HG03025 (cell line): ENCODE data around the gene LTF.
"Not testable (repeated sequence)": the region's sequence is repeated elsewhere in the genome, so short reads cannot be mapped to it uniquely, and the experiment has no call there.

ENCODE experiments used
- ATAC-seq: cut with Tn5 transposase; IDR thresholded peaks from one replicate; pipeline ENCODE4 v1.9.1; 2021; ENCODE audit warnings: mild to moderate bottlenecking, moderate library complexity; ENCODE audit not compliant: unreplicated experiment, low FRiP score

Gene LTF

DNA sequence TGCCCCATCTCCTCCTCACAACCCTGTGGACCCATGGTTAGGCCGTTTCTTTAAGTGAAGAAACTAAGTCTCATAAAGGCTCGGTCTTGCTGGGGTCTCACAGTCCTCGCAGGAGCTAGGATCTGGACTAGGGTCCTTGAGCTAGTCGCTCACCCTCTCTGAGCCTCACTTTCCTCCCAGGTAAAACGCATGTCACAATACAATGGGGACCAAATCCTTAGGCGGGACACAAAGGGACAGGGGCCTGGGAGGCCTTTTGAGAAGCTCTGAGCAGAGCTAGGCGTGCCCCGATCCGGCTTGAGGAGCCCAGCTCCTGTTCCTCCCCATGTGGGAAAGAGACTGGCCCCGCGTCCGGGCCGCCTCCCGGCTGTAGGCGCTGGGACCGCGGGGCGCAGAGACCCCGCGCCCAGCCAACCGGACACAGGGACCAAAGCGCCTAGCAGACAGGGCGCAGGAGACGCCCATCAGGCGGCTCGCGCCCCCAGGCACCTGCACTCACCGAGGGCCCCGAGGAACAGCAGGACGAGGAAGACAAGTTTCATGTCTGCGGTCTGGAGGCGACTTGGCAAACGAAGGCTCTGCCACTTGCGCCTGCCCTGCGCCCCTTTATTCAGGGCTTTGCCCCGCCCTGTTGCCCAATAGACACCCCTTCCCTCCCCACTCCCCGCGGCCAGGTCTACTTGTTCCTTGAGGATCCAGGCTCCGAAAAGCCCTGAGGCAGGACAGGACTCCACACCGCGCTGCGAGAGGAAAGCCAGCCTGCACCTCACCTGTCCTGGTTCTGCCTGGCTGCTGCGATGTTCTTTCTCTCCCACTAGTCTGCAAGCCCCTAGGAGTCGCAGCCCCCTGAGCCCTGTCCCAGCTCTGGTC is at the start of gene LTF:
Gene LTF (minus strand): TSS at position 580 of the 870 bp plus-strand sequence. CDS start 38 bp downstream, at position 542.
- ATAC-seq, result no peak

DNA sequence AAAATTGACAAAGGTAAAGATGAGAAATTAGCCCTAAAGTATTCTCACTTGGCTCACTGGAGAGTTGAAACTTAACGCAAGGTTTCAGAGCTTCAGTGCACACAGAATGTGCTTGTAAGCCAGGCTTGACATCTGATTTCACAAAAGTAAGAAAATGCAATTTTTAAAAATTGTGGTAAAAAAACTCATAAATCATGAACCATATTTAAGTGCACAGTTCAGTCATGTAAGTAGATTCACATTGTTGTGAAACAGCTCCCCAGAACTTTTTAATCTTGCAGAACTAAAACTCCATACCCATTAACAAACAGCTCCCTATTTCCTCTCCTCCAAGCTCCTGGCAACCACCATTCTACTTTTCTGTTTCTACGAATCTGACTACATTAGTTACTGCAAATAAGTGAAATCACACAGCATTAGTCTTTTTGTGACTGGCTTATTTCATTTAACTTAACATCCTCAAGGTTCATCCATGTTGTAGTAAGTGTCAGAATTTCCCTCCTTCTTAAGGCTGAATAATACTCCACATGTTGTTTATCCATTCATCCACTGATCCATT is 47.6 kb upstream of the LTF start:
- no peak for ATAC-seq

DNA sequence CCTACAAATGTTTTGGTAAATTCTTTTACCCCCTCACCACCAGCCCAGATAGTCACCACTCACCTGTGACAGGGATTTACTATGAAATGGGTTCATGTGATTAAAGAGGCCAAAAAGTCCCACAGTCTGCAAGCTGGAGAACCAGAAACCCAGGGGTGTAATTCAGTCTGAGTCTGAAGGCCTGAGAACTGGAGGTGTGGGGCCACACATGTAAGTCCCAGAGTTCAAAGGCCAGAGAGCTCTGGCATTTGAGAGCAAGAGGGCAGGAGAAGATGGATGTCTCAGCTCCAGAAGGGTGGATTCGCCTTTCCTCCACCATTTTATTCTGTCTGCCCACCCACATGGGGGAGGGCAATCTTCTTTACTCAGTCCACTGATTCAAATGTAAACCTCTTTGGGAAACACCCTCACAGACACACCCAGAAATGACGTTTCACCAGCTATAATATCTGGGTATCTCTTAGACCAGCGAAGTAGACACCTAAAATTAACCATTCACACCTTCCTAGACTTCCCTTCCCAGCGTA is 45.0 kb upstream of the LTF start:
- no peak for ATAC-seq

DNA sequence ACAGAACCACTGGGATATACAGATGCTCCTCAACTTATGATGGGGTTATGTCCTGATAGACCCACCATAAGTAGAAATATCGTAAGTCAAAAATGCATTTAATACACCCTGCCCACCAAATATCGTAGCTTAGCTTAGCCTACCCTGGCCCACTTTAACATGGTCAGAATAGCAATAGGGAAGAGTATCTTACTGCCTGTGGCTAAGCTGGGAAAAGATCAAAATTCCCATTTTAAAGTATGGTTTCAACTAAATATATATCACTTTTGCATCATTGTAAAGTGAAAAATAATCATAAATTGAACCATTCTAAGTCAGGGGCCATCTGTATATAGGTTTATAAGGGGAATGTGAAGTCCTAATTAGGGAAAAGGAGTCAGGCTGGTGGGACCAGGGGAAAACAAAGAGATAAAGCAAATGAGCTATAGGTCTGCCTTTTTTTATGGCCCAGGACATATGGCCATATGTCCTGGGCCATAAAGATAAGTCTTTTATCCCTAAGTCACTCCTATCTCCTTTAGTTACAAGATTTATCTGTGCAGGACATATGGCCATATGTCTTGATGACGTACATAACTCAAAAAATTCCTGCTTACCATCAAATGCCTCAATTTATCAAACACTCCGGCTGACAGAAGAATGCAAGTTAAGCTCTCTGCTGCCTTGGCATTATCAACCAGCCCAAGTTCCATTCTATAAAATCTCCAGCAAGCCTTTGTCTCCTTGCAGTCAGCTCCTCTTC is 44.3 kb upstream of the LTF start:
- ATAC-seq, result no peak

DNA sequence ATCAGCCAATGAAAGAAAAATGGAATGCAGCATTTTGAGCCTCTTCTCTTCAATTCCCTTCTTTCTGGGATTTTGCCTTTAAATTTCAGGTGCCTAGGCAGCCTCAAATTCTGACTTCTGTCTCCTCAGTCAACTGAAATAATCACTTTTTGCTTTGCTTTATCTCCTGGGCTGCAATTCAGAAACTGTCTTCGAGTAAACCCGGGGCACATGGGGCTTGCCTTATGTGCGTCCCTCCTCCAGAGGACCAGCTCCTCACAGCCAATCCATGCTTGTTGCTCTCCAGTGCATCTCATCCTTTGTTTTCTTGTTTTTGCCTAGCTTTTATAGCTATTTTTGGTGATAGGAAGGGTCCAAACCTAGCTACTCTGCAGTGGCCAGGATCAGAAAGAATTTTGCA is 41.8 kb upstream of the LTF start:
- no peak for ATAC-seq

DNA sequence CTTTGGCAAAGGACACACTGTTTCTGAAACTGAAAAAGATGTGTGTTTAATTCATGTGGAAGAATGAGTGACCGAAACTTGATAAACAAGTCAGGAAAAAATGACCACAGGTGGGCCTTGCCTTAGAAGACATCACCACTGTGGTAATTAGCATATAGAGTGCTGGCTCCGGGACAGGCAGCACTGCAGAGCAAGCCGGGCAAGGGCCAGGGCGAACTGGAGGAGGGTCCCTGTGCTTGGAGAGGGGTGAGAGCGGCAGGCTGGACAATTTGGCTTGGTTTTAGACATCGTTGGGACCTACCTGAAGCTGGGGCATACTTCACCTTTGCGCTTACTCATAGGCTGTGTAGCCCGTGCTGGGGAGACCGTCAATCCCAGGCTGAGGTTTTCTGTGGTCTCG is 41.2 kb upstream of the LTF start:
- no peak for ATAC-seq

DNA sequence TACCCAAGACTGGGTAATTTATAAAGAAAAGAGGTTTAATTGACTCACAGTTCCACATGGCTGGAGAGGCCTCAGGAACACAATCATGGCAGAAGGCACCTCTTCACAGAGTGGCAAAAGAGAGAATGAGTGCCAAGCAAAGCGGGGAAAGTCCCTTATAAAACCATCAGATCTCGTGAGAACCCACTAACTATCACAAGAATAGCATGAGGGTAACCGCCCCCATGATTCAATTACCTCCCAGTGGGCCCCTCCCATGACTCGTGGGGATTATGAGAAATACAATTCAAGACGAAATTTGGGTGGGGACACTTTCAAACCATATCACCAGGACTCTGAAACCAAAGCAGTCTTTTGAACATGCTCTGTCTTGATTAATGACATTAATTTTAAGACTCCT is 40.1 kb upstream of the LTF start:
- no peak for ATAC-seq

DNA sequence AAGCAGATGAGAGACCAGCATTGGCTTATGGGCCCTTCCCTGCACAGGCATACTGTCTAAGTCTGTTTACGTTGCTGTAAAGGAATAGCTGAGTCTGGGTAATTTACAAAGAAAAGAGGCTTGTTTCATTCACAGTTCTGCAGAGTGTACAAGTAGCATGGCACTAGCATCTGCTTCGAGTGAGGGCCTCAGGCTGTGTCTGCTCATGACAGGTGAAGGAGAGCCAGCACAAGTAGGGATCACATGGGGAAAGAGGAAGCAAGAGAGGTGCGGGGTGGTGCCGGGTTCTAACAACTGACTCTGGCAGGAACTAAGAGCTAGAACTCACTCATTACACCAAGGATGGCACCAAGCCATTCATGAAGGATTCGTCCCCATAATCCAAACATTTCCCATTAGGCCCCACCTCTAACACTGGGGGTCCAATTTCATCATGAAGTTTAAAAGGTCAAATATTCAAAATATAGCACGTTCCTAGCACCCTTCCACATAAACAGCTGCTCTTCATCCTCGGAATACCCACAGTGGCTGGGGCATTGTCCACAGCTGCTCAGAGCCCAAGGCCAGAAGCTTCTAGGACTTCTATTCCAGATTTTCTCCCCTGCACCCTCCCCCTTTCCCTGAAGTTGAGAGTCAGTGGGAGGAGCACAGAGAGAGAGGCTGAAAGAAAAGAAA is 38.6 kb upstream of the LTF start:
- ATAC-seq, result no peak

DNA sequence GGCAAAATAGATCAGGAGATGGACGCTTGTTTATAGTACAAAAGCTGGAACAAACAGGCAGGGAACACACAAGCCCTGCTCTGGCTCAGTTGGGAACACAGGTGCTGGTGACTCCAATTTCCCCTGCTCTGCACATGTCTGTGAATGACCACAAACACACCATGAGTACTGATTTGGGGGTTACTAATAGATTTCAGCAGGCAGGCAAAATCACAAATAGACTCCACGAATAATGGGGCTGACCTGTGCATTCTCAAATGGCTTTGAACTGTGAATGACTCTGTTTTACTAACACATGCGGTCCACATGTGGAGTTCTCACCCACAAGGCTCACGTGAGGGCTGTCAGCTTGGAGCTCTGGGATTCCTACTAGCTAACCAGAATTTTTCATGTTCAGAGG is 37.0 kb upstream of the LTF start:
- ATAC-seq, result no peak

DNA sequence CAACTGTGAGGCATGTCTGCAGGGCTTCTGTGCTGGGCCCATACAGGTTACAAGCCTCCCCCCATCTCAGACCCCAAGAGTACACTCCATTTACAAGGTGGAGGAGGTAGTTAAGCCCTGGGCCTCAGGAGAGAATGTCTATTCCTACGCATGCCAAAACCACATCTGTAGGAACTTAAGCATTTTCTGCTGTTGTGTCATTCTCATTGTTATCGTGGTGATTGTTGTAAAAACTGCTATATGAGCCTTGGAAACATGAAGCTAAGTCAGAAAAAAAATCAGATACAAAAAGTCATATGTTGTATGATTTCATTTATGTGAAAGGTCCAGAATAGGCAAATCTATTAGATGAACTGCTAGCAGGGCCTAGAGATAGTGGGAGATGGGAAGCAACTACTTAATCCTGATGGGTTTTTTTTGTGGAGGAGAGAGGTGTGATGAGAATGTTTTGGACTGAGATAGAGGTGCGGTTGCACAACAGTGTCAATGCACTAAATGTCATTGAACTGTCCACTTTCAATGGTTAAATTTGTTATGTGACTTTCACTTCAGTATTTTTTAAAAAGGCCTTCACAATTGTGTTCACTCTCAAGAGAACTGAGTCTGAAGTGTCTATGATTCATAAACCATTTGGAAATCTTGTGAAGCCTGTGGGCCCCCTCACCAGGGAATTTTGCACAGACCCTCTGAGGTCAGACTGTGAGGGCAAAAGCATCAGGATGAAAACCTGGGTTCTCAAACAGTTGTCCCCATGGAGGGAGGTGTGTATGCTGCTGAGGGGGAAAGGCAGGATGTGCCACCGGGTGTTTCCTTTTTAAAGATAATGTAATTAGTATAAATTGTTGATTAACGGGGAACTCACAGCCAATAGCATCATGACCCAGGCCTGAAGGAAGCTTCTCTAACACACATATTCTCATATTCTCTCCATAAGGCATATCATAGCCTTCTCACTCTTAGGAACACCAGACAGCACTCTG is 36.2 kb upstream of the LTF start:
- ATAC-seq, result no peak

DNA sequence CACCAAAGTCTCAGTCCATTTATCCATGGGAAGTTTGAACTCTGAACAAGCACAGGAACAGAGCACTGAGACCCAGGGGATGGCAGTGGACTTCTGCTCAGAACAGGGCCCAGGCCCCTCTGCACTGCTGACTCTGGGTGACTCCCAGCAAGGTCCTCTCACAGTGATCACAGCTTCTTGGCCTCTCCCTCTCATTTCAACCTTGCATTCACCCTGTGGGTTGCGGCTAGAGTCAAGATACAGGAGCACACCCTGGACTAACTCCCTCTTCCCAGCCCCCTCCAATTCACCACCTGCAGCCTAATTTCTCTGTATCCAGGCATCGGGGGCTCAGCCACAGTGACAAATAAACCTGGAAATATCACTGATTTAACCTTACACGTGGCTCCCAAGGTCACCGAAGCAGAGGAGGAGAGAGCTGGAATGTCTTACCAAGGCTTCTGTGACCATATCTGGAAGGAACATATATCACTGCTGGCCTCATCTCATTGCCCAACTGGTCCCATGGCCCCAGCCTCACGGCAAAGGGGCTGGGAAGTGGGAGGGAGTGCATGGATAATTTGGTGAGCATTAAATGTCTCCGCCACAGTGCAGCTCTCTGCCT is 34.3 kb upstream of the LTF start:
- no peak for ATAC-seq

DNA sequence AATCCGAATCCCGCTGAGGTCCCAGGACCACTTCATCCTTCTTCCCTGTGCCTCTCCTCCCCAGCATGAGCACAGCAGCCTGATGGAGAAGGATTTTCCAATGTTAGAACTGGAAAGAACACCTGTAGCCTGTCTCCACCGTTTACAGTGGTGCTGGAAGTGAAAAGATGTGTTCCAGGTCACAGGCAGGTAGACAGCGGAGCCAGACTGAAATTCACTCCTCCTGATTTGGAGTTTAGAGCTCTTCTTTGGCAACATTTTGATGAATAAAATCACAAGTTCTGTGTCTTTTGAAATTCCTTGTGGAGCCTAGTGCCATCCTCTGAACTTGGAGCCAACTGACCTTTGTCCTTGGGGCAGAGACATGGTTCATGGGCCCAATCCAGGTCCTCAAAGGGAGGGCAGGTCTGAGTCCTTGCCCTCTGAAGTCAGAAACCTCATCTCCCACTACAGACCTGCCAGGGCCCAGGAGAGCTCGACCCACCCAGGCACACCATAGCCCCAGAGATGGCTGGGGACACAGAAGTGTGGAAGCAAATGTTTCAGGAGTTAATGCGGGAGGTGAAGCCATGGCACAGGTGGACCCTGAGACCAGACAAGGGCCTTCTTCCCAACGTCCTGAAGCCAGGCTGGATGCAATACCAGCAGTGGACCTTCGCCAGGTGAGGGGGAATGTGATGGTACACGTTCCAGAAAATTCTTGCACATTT is 33.0 kb upstream of the LTF start, which contains the start of gene RTP3:
Gene RTP3 (plus strand): TSS at position 421 of the 710 bp plus-strand sequence. CDS start 87 bp downstream, at position 508.
- no peak for ATAC-seq

DNA sequence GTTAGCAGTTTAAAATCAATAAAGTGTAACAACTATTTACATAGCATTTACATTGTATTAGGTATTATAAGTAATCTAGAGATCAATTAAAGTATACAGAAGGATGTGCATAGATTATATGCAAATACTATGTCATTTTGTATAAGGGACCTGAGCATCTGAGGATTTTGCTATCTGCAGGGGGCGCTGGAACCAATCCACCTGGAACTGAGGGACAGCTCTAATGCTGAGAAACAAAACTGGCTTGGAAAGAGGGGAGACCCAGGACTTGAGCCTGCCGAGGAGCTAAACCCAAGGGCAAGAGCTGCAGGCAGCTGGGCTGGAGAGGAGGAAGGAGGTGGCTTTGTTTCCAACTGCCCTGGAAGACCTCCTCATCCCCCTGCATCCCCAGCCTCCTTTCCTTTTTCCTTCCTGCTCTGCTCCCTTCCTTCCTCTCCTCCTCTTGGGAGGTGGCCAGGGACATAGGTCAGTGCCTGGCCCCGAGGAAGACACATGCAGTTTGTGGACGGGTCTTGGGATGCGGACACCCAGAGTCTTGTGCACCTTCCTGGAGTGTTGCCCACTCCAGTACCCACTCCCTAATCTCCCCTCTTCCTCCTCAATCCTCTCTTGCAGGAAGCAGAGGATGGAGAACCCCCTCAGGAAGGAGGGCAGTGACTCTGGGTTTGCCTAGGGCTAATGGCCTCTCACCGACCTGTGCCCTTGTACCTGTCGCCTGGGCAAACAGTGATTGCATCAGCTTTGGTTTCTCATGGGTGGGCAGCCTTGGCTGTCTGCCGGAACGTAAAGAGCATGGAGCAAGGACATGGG is 32.2 kb upstream of the LTF start:
- ATAC-seq, result no peak

DNA sequence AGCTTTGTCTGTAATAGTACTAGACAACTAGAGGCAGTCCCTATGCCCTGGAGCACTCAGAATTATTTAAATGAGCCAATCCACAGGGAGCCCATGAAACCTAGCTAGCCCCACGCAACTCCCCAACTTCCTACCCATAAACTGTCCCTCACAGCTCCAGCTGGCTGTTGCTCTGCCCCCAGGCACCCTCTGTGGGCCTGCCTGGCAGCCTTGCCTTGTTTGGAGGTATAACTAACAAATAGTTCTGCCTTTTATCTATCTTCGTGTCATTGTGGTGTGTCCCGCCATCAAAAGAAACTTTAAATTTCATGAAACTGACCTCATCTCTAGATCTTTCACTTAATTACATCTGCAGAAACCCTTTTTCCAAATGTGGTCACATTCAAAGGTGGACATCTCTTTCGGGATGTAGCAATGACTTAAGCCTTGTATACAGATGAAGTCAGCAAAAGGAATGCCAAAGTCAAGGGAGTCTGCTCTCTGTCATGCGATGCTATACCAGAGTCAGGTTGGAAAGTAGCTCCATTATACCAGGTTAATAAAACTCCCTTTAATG is 31.3 kb upstream of the LTF start:
- ATAC-seq, result no peak

DNA sequence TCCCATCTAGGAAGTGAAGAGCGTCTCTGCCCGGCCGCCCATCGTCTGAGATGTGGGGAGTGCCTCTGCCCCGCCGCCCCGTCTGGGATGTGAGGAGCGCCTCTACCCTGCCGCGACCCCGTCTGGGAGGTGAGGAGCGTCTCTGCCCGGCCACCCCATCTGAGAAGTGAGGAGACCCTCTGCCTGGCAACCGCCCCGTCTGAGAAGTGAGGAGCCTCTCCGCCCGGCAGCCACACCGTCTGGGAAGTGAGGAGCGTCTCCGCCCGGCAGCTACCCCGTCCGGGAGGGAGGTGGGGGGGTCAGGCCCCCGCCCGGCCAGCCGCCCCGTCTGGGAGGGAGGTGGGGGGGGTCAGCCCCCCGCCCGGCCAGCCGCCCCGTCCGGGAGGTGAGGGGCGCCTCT is 29.8 kb upstream of the LTF start:
- ATAC-seq, result not testable (repeated sequence)

DNA sequence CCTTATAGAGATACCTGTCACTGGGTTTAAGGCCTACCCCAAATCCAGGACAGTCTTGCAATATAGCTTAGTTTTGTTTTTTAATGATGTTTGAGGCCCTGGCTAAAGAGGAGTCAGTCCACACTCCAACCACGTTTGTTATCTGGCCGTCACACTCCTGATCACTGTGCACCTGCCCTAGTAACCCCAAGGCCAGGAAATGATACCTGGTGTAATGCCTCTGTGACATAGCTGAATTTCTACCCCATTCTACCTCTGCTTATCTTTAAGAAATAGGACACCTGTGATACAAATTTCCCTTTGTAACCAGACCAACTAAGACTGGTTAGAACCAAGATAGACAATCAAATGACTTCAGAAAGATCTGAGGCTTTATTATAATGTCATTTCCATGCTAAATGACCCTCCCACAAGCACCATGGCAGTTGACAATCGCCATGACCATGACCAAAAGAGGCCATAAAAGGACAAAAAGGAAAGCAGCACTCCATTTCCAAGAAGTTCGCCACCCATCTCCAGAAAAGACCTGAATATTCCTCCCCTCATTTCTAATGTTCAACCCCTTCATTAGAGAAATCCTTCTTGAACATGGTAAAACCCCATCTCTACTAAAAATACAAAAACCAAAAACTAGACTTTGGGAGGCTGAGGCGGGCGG is 28.3 kb upstream of the LTF start:
- no peak for ATAC-seq
